Kidney epithelial cell (primary cell): ENCODE data around the gene DPH6. TPM values are rescaled to one million over a fixed set of nuclear protein-coding genes. Genes with fewer than 3 reads are reported as not detected.
"Not testable (repeated sequence)": the region's sequence is repeated elsewhere in the genome, so short reads cannot be mapped to it uniquely, and the experiment has no call there.

Experiments used
- DNase-seq: peaks from one replicate; pipeline ENCODE4 v3.0.0-alpha.2; 2010; ENCODE audit warnings: low read depth
- H3K27me3 ChIP-seq: 2 replicates; pipeline ENCODE4 v1.6.0; 2011; ENCODE audit warnings: low read length; ENCODE audit not compliant: control insufficient read depth, insufficient read depth
- H3K36me3 ChIP-seq: 2 replicates; pipeline ENCODE4 v1.5.1; 2011; ENCODE audit warnings: low read length; ENCODE audit not compliant: control insufficient read depth, insufficient read depth
- H3K4me3 ChIP-seq: 2 replicates; pipeline ENCODE4 v1.5.1; 2011; ENCODE audit warnings: low read depth, mild to moderate bottlenecking, control low read depth, low read length
- total RNA-seq: library from RNA; depleted of rRNA; stranded (reverse); fragments of >200 nt; gene quantifications from 2 replicates; pipeline ENCODE4 v1.2.3, GENCODE V29; 2015
- TF ChIP-seq, protein P1 (sequence below): IDR thresholded peaks from 2 replicates; pipeline ENCODE4 v1.5.1; 2011; ENCODE audit warnings: mild to moderate bottlenecking, moderate library complexity, low read length, control low read depth, inconsistent platforms; ENCODE audit not compliant: insufficient read depth, poor library complexity, severe bottlenecking

Gene DPH6
- total RNA-seq, 1 donor from 2014 or later = 13.5 TPM

DNA sequence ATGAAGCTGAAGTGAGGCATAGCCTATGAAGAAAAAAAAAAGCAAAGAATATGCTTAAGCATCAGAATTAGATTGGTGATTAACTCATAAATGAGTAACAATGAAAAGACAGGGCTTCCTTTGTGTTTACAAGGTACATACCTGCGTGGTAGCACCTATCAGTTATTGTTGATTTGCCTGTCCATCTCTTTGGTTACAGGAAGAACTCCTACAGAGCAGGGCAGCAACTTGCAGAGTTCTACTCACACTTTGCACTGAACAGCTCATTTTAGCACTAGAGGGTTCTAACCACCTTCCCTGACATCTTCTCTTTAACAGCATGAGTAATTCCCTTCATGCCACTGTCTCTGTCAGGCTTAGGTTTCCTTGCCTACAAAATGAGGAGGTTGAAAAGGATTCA lies 166.0 kb downstream of the DPH6 start:
- no peak for DNase-seq
- H3K36me3 ChIP-seq = no peaks in the 10 kb centered on the region
- TF ChIP-seq, protein P1, sequence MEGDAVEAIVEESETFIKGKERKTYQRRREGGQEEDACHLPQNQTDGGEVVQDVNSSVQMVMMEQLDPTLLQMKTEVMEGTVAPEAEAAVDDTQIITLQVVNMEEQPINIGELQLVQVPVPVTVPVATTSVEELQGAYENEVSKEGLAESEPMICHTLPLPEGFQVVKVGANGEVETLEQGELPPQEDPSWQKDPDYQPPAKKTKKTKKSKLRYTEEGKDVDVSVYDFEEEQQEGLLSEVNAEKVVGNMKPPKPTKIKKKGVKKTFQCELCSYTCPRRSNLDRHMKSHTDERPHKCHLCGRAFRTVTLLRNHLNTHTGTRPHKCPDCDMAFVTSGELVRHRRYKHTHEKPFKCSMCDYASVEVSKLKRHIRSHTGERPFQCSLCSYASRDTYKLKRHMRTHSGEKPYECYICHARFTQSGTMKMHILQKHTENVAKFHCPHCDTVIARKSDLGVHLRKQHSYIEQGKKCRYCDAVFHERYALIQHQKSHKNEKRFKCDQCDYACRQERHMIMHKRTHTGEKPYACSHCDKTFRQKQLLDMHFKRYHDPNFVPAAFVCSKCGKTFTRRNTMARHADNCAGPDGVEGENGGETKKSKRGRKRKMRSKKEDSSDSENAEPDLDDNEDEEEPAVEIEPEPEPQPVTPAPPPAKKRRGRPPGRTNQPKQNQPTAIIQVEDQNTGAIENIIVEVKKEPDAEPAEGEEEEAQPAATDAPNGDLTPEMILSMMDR = no peak
- H3K4me3 ChIP-seq = no peak overlapping the region
- H3K27me3 ChIP-seq = no peaks in the 10 kb centered on the region

DNA sequence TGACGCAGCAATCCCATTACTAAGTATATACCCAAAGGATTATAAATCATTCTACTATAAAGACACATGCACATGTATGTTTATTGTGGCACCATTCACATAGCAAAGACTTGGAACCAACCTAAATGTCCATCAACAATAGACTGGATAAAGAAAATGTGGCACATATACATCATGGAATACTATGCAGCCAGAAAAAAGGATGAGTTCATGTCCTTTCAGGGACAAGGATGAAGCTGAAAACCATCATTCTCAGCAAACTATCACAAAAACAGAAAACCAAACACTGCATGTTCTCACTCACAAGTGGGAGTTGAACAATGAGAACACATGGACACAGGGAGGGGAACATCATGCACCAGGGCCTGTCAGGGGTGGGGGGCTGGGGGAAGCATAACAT lies 167.5 kb downstream of the DPH6 start:
- not testable (repeated sequence) for DNase-seq, H3K36me3 ChIP-seq, H3K27me3 ChIP-seq, H3K4me3 ChIP-seq

DNA sequence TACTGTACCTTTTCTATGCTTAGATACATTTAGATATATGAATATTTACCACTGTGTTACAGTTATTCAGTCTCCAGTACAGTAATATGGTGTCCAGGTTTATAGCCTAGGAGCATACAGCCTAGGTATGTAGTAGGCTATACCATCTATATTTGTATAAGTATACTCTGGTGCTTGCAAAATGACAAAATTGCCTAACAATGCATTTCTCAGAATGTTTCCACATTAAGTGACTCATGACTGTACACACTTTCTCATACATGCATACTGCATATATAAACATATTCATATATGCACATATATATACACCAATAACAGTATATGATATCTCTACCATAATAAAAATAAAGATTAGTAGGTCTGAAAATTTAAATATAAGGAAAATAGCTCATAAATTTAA lies 169.3 kb downstream of the DPH6 start:
- TF ChIP-seq, protein P1 = no peak
- Histone ChIP-seq H3K36me3 (no peaks in the 10 kb centered on the region), H3K4me3 (no peak overlapping the region), H3K27me3 (no peaks in the 10 kb centered on the region)
- no peak for DNase-seq

- Histone ChIP-seq H3K4me3 (no peak overlapping the region), H3K27me3 (no peaks in the 10 kb centered on the region), H3K36me3 (no peaks in the 10 kb centered on the region)
- no peak for DNase-seq
- TF ChIP-seq, protein P1 = no peak
Observed at GRCh38 chr15:35374661-35375060, 171.3 kb downstream of the DPH6 start.

GRCh38 chr15:35362195-35362829 lies 183.7 kb downstream of the DPH6 start:
- no peak for DNase-seq
- no peak overlapping the region for H3K4me3 ChIP-seq
- TF ChIP-seq, protein P1 = no peak
- H3K36me3 ChIP-seq = no peaks in the 10 kb centered on the region
- no peaks in the 10 kb centered on the region for H3K27me3 ChIP-seq

DNA sequence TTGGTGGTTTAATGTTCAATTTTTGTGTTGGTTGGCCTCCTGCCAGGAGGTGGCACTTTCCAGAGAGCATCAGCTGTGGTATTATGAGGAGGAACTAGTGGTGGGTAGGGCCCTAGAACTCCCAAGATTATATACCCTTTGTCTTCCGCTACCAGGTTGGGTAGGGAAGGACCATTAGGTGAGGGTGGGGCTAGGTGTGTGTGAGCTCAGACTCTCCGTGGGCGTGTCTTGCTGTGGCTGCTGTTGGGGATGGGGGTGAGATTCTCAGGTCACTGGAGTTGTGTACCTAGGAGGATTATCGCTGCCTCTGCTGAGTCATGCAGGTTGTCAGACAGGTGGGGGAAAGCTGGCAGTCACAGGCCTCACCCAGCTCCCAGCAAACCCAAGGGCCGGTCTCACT lies 187.1 kb downstream of the DPH6 start:
- TF ChIP-seq, protein P1 = no peak
- no peaks in the 10 kb centered on the region for H3K27me3 ChIP-seq
- no peak for DNase-seq
- H3K36me3 ChIP-seq = no peaks in the 10 kb centered on the region
- H3K4me3 ChIP-seq = no peak overlapping the region
